T-cell (primary cell): ENCODE data around the gene DYNC2LI1. TPM values are rescaled to one million over a fixed set of nuclear protein-coding genes. Genes with fewer than 3 reads are reported as not detected.
A peak's percentile ranks its signal among the peaks of the same experiment; 100 is the strongest.

Experiments
- ATAC-seq, 4 experiments: fragments of 200-7000 bp in 3 of 4; fragments of 150-1000 bp in 1 of 4; cut with Tn5 transposase; replicated peaks in 1 of 4; 1 replicate in 3 of 4; 2 replicates in 1 of 4; pipeline ENCODE4 v1.10.0; 2021; ENCODE audit warnings: moderate library complexity in 3 of 4, mild to moderate bottlenecking in 2 of 4, moderate number of reproducible peaks in 1 of 4
- CTCF ChIA-PET, 2 donors: fragments of 300-600 bp; sonication (Branson Sonifier 250); formaldehyde crosslinking; loops; one replicate each; lab custom pipeline; 2022; ENCODE audit warnings: antibody characterized with exemption in 2 of 2; lab: Charles Lee
- POLR2A ChIA-PET, 2 donors: fragments of 300-600 bp; sonication (Branson Sonifier 250); formaldehyde crosslinking; loops; one replicate each; lab custom pipeline; 2022; ENCODE audit warnings: antibody characterized with exemption in 2 of 2; lab: Charles Lee
- DNase-seq, 35 experiments: peaks; one replicate each; pipeline versions ENCODE4 v3.0.0 to v3.0.0-alpha.2; 2013 to 2023
- H3K27ac ChIP-seq: one replicate; pipeline ENCODE4 v1.5.1; 2013; ENCODE audit warnings: low read length
- H3K27me3 ChIP-seq, 2 experiments: replicated peaks in 1 of 2; 1 replicate in 1 of 2; 2 replicates in 1 of 2; pipeline versions ENCODE4 v1.6.1 to v1.7.0; 2013; ENCODE audit warnings: low read length in 1 of 2, mixed read lengths in 1 of 2; ENCODE audit not compliant: control insufficient read depth in 2 of 2, insufficient read depth in 2 of 2; ENCODE audit errors: extremely low read depth in 1 of 2
- H3K36me3 ChIP-seq, 2 donors: 1 replicate in 1 of 2; 2 replicates in 1 of 2; pipeline versions ENCODE4 v1.6.1 to v1.7.0; 2013; ENCODE audit warnings: low read length in 1 of 2; ENCODE audit not compliant: control insufficient read depth in 2 of 2, insufficient read depth in 1 of 2; ENCODE audit errors: extremely low read depth in 1 of 2
- H3K4me1 ChIP-seq, 2 experiments: 1 replicate in 1 of 2; 2 replicates in 1 of 2; pipeline versions ENCODE4 v1.6.1 to v1.7.0; 2013; ENCODE audit warnings: low read length in 2 of 2, mixed read lengths in 1 of 2; ENCODE audit not compliant: insufficient read depth in 2 of 2, control insufficient read depth in 1 of 2; ENCODE audit errors: extremely low read depth in 1 of 2
- H3K4me3 ChIP-seq, 2 donors: 1 replicate in 1 of 2; 2 replicates in 1 of 2; pipeline versions ENCODE4 v1.5.1 to v1.7.0; 2013; ENCODE audit warnings: mild to moderate bottlenecking in 2 of 2, low read length in 1 of 2, moderate library complexity in 1 of 2; ENCODE audit not compliant: control insufficient read depth in 1 of 2; ENCODE audit errors: extremely low read depth in 1 of 2
- H3K9me3 ChIP-seq: 2 replicates; pipeline ENCODE4 v1.7.0; 2013
- H3K27ac Mint-ChIP-seq, 2 donors: one replicate each; pipeline ENCODE4 v1.8.0; 2020 to 2021; ENCODE audit warnings: mild to moderate bottlenecking in 2 of 2, mixed read lengths in 2 of 2
- H3K27me3 Mint-ChIP-seq, 2 donors: one replicate each; pipeline ENCODE4 v1.8.0; 2021 to 2022; ENCODE audit warnings: mixed read lengths in 2 of 2
- H3K36me3 Mint-ChIP-seq: one replicate; pipeline ENCODE4 v1.8.0; 2021; ENCODE audit warnings: mixed read lengths
- H3K4me1 Mint-ChIP-seq, 3 donors: one replicate each; pipeline ENCODE4 v1.8.0; 2020 to 2022; ENCODE audit warnings: mixed read lengths in 3 of 3, mild to moderate bottlenecking in 1 of 3
- H3K4me3 Mint-ChIP-seq, 3 donors: one replicate each; pipeline ENCODE4 v1.8.0; 2020 to 2022; ENCODE audit warnings: mild to moderate bottlenecking in 3 of 3, mixed read lengths in 3 of 3, moderate library complexity in 3 of 3
- H3K9me3 Mint-ChIP-seq, 3 donors: one replicate each; pipeline ENCODE4 v1.8.0; 2020 to 2022; ENCODE audit warnings: mixed read lengths in 3 of 3
- WGBS: methylation state at CpG from one replicate; pipeline ENCODE4 v1.1.5; 2013; ENCODE audit warnings: missing lambda C conversion rate; ENCODE audit not compliant: insufficient coverage; 5-methylcytosine and 5-hydroxymethylcytosine counted together
- total RNA-seq, 35 experiments: library from RNA in 6 of 35; stranded (reverse) in 6 of 35; fragments of 120-200 nt in 1 of 35; gene quantifications; one replicate each; pipeline versions ENCODE4 v1.2.1 to v1.2.4 and lab custom pipeline; 2013 to 2026

The DYNC2LI1 gene
- total RNA-seq, 5 donors from 2014 or later (not counting 1 experiment from before 2014, with no cell fraction given): 2.4 to 4.7 (median 3.7) TPM

DNA sequence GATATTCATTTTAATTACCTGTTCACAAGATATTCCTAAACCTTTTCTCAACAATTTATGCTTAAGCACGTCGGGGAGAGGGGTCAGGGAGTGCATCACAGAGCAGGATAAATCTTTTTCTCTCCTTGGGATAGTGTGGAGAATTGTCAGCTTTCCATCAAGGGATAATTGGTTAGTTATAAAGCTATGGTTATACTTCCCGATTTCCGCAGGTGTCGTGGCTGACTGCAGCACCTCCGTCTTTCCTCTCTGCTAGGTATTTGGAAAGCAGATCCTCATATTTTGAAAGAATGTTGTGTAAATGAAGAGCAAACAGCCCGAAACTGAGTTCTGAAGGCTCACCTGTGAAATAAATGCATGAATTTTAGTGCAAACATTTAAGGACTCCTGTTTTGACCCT, 778 bp downstream of the DYNC2LI1 start:
- Mint-ChIP-seq H3K9me3 (no peaks in the 10 kb centered on the region), H3K27ac (no peak overlapping the region)

DNA sequence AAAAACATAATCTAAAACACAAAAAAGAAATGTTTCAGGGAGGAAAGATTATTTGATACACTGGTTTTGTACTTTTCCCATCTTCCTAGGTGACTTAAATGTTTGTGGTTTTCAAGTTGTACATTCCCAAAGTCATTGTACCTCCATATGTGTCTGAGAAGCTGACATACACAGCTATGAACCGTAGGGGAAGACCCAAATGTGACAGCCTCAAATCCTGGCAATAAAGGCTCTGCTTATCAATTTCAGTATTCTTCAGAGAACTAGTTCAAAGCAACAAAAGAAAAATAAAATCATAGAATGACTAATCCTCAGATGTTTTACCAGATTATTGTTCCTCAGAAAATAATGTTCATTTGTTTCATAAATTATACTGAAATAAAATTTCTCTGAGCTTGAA, 2.5 kb downstream of the DYNC2LI1 start:
- Histone ChIP-seq H3K36me3 (no peaks in the 10 kb centered on the region), H3K4me3 (no peak overlapping the region), H3K9me3 (no peaks in the 10 kb centered on the region), H3K27ac (no peak overlapping the region), H3K4me1 (peaks cover 6 to 12% of the 10 kb centered on the region in 2 experiments), H3K27me3 (no peaks in the 10 kb centered on the region)
- Mint-ChIP-seq H3K9me3 (no peaks in the 10 kb centered on the region), H3K4me3 (no peak overlapping the region), H3K27me3 (no peaks in the 10 kb centered on the region), H3K36me3 (peaks cover 20% of the 10 kb centered on the region), H3K4me1 (peaks cover 17 to 18% (median 17%) of the 10 kb centered on the region in 3 donors), H3K27ac (no peak overlapping the region)
- no peak for ATAC-seq
- no CpG with 5 or more reads among the region's 1 CpG for WGBS
- no peak for DNase-seq
- CTCF ChIA-PET: no interaction called here
- POLR2A ChIA-PET: no interaction called here

More for the DNA sequence above, 778 bp downstream of the DYNC2LI1 start:
- H3K27me3 Mint-ChIP-seq: peaks cover 0 to 2% of the 10 kb centered on the region in 2 donors
- 74% methylated on average over 4 of the region's 7 CpGs for WGBS
- Histone ChIP-seq H3K9me3 (no peaks in the 10 kb centered on the region), H3K4me3 (peak overlapping the region; percentile 91 to 98), H3K4me1 (peaks cover 6 to 12% of the 10 kb centered on the region in 2 experiments), H3K36me3 (no peaks in the 10 kb centered on the region), H3K27me3 (no peaks in the 10 kb centered on the region), H3K27ac (no peak overlapping the region)
- CTCF ChIA-PET: interaction anchor here in 1 of 2 donors (0.5 kb wide), 2 partner anchors 73 to 207 kb away, joined by 3 to 5 read pairs; no protein-coding TSS in a partner anchor
- DNase-seq (no peak), ATAC-seq (no peak)
- H3K36me3 Mint-ChIP-seq: peaks cover 8% of the 10 kb centered on the region
- POLR2A ChIA-PET: no interaction called here
- H3K4me1 Mint-ChIP-seq: peaks cover 17 to 18% (median 17%) of the 10 kb centered on the region in 3 donors
- peak overlapping the region; percentile 91 to 97 (median 96) for H3K4me3 Mint-ChIP-seq

DNA sequence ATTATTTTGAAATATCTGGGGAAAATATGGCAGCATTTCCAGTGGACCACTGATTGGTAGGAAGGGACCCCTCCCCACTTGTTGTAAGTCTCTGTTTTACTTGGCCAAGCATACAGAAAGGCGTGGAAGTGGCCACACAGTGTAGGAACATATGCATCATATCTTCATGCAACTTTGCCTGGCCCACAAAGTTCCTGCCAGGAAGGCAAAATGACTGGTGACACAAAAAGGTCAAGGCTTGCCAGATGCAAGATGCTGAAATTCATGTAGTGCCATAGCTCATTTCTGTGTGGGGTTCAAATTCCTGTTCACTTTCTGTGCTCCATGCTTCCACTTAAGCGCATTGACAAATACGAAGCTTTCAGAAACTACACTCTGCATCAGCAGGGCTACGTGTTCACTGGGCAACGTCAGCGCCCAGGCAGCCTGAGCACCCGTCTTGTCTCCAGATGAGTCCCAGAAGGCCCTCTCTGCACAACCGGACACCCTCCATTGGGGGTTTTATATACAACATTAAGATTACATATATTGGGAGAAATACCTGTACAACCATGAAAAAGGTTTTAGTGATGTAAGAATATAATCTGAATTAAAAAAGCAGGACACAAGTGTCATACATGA, 3.6 kb downstream of the DYNC2LI1 start:
- WGBS: 89% methylated on average over 6 of the region's 8 CpGs
- no peak for ATAC-seq
- CTCF ChIA-PET: no interaction called here

DNA sequence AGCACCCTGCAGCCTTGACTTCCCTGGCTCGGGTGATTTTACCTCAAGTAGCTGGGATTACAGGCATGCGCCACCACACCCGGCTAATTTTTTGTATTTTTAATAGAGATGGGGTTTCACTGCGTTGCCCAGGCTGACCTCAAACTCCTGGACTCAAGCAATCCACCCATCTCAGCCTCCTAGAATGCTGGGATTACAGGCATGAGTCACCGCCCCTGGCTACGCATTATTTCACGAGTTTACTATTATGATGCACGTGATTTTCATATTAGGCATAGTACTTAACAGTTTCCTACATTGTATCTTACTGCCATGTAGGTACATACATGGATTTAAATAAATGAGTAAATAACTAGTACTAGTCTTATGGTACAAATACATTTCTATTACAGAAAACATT, 4.4 kb downstream of the DYNC2LI1 start:
- Mint-ChIP-seq H3K27ac (no peak overlapping the region), H3K9me3 (no peaks in the 10 kb centered on the region), H3K36me3 (peaks cover 20% of the 10 kb centered on the region), H3K27me3 (no peaks in the 10 kb centered on the region), H3K4me3 (no peak overlapping the region), H3K4me1 (peaks cover 15 to 17% (median 16%) of the 10 kb centered on the region in 3 donors)
- CTCF ChIA-PET: no interaction called here
- WGBS: no CpG with 5 or more reads among the region's 8 CpGs
- ATAC-seq (no peak), DNase-seq (no peak)
- peaks cover 6 to 12% of the 10 kb centered on the region in 2 experiments for H3K4me1 ChIP-seq
- H3K27ac ChIP-seq: no peak overlapping the region
- H3K27me3 ChIP-seq: no peaks in the 10 kb centered on the region
- no peaks in the 10 kb centered on the region for H3K9me3 ChIP-seq
- POLR2A ChIA-PET: no interaction called here
- no peak overlapping the region for H3K4me3 ChIP-seq
- no peaks in the 10 kb centered on the region for H3K36me3 ChIP-seq

More for the DNA sequence above, 3.6 kb downstream of the DYNC2LI1 start:
- H3K36me3 ChIP-seq: no peaks in the 10 kb centered on the region
- Mint-ChIP-seq H3K27me3 (no peaks in the 10 kb centered on the region), H3K9me3 (no peaks in the 10 kb centered on the region), H3K36me3 (peaks cover 20% of the 10 kb centered on the region), H3K4me1 (peaks cover 17 to 18% (median 17%) of the 10 kb centered on the region in 3 donors), H3K4me3 (no peak overlapping the region), H3K27ac (no peak overlapping the region)
- H3K4me3 ChIP-seq: no peak overlapping the region
- no peak overlapping the region for H3K27ac ChIP-seq
- H3K4me1 ChIP-seq: peaks cover 6 to 12% of the 10 kb centered on the region in 2 experiments
- H3K27me3 ChIP-seq: no peaks in the 10 kb centered on the region
- no peaks in the 10 kb centered on the region for H3K9me3 ChIP-seq
- DNase-seq: no peak
- POLR2A ChIA-PET: no interaction called here

DNA sequence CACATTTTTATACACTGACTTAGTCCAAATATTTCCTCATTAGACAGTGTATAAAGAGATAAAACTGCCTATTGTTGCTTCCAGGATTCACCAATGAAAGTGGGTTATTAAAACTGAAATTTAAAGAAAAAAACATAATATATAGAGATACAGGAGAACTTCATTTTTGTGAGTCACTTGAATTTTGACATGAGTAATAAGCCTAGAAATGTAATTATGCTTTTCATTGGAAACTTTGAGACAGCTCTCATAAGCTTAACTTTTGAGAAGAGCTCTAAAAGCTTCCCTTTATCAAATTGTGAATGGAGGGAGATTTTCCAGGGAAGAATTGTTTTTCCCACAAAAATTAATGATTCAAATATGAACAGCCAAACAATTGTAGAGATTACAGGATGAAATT, 14.1 kb downstream of the DYNC2LI1 start:
- H3K9me3 Mint-ChIP-seq: no peaks in the 10 kb centered on the region
- Histone ChIP-seq H3K27me3 (no peaks in the 10 kb centered on the region), H3K4me3 (no peak overlapping the region), H3K27ac (no peak overlapping the region), H3K4me1 (no peaks in the 10 kb centered on the region), H3K9me3 (no peaks in the 10 kb centered on the region), H3K36me3 (peaks cover 0 to 3% of the 10 kb centered on the region in 2 donors)
- no peak for ATAC-seq
- no peak overlapping the region for H3K27ac Mint-ChIP-seq
- no peaks in the 10 kb centered on the region for H3K4me1 Mint-ChIP-seq
- ChIA-PET CTCF (interaction anchor here in 1 of 2 donors (0.6 kb wide), 1 partner anchor 276 kb away, joined by 3 read pairs; no protein-coding TSS in a partner anchor), POLR2A (no interaction called here)
- no peak for DNase-seq
- H3K4me3 Mint-ChIP-seq: no peak overlapping the region
- peaks cover 24% of the 10 kb centered on the region for H3K36me3 Mint-ChIP-seq
- H3K27me3 Mint-ChIP-seq: no peaks in the 10 kb centered on the region

DNA sequence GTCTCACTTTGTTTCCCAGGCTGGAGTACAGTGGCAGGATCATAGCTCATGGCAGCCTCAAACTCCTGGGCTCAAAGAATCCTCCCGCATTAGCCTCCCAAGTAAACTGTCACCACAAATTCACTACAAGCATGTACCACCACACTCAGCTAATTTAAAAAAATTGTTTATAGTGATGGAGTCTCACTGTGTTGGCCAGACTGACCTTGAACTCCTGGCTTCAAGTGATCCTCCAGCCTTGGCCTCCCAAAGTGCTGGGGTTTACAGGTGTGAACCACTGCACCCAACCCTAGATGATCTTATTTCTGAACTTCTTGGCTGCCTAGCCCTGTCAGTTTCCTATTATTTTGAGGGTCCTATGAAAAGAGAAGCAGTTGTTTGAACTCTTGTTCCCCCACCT, 14.8 kb downstream of the DYNC2LI1 start:
- no peak overlapping the region for H3K4me3 ChIP-seq
- no CpG with 5 or more reads among the region's 1 CpG for WGBS
- peaks cover 0 to 3% of the 10 kb centered on the region in 2 donors for H3K36me3 ChIP-seq
- no peak overlapping the region for H3K27ac ChIP-seq
- H3K9me3 ChIP-seq: no peaks in the 10 kb centered on the region
- Mint-ChIP-seq H3K4me3 (no peak overlapping the region), H3K9me3 (no peaks in the 10 kb centered on the region), H3K27ac (no peak overlapping the region), H3K27me3 (no peaks in the 10 kb centered on the region), H3K36me3 (peaks cover 24% of the 10 kb centered on the region), H3K4me1 (no peaks in the 10 kb centered on the region)
- no peak for DNase-seq
- no peaks in the 10 kb centered on the region for H3K27me3 ChIP-seq
- H3K4me1 ChIP-seq: no peaks in the 10 kb centered on the region
- no peak for ATAC-seq
- CTCF ChIA-PET: no interaction called here
- POLR2A ChIA-PET: no interaction called here
